ENCODE measurements around the gene ALG2. TPM values are rescaled to one million over a fixed set of nuclear protein-coding genes. Genes with fewer than 3 reads are reported as not detected.
"Not testable (repeated sequence)": the region's sequence is repeated elsewhere in the genome, so short reads cannot be mapped to it uniquely, and the experiment has no call there.

The ALG2 gene
- total RNA-seq, 1 experiment from 2014 or later: 43.0 TPM

DNA sequence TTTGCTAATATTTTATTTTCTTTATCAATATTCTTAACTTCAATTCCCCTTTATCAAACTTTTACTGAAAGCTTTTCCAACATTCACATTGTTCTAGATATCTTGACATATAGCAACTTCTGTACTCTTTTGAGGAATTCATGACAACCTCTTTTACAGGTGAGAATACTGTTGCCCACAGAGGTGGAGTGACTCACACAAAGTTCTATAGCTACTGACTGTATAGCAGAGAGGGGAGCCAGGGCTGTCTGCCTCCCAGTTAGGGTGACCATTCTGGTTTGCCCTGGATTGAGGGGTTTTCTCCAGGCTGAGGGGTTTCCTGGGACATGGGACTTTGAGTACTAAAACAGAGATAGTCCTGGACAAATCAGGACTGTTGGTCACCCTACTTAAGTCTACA is 16.6 kb upstream of the ALG2 start:
- DNase-seq (ENCODE audit: low spot score): no peak

DNA sequence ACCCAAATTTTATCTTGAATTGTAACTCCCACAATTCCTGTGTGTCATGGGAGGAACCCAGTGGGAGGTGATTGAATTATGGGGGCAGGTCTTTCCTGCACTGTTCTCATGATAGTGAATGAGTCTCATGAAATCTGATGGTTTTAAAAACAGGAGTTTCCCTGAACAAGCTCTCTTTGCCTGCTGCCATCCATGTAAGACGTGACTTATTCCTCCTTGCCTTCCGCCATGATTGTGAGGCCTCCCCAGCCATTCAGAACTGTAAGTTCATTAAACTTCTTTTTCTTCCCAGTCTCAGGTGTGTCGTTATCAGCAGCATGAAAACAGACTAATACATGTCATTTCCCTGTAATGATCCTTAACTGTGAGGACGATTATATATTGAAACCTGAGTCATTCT is 16.1 kb upstream of the ALG2 start:
- not testable (repeated sequence) for DNase-seq (ENCODE audit: low spot score)

DNA sequence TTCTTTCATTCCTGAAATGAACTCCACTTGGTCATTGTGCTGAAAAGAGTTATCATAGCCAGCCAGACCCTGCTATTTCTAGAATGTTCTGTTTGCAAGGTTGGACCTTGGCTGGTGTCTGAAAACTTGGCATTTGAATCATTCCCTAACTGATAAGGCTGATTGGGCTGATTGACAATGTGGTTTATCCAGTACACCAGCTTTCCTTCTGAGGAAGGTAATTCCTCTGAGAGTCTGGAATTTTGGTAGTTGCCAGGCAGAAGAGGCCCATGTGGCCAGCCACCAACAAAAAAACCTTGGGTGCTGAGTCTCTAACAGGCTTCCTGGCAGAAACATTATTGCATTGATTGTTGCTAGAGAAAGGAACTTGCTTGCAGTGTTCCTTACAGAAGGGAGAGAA is 15.6 kb upstream of the ALG2 start:
- DNase-seq (ENCODE audit: low spot score): no peak

DNA sequence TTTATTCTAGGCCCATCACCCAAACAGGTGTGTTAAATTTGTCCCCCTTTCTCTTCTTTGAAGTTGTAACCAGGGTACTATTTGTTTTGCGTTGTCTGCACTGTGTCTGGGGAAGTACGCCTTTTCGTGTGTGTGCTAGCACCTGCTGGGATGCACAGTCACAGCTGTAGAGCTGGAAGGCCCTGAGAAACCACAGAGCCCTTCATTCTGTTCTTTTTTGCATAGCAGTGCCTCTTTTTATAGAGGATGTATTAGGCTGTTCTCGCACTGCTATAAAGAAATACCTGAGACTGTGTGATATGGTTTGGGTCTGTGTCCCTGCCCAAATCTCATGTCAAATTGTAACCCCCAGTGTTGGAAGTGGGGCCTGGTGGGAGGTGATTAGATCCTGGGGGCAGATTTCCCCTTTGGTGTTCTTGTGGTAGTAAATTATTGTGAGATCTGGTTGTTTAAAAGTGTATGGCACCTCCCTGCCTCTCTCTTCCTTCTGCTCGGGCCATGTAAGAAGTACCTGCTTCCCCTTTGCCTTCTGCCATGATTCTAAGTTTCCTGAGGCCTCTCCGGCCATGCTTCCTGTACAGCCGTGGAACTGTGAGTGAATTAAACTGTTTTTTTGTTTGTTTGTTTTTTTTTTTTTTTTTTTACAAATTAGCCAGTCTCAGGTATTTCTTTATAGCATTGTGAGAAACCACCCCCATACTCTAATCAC is 14.3 kb upstream of the ALG2 start:
- no peak for DNase-seq (ENCODE audit: low spot score)

DNA sequence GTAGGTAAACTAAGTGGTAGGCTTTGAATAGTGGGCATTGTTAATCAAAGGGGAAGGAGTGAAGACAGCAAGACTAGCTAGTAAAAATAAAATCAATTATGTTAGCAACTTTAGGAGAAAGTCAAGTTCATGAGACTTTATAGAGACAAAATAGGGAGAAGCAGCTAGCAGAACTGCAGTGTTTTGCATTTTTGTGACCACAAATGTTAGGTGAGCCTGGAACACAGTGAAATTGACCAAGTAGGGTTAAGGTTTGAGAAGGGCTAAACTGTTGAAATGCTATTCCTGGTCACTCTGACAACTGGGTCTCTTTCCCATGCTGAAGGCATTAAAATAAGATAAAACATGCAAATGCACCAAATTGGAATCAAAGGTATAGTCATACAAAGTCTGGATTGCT is 13.3 kb upstream of the ALG2 start:
- no peak for DNase-seq (ENCODE audit: low spot score)

DNA sequence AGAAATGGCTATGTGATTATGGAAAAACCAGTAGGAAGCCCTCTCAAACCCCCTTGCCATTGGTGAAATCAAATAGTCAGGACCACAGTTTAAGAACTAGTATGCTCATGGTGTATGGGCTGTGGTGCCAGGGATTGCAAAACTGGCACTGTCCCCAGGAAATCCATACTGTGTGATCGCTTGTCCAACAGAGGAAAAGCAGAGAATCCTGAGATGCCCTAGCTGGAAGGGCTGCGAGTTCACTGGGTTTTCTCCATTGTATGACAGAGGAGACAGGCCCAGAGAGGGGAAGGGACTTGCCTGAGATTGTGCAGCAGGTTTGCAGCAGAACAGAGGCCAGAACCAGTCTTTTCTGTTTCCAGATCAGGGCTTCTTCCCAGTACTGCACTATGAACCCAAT is 12.9 kb upstream of the ALG2 start:
- no peak for DNase-seq (ENCODE audit: low spot score)

DNA sequence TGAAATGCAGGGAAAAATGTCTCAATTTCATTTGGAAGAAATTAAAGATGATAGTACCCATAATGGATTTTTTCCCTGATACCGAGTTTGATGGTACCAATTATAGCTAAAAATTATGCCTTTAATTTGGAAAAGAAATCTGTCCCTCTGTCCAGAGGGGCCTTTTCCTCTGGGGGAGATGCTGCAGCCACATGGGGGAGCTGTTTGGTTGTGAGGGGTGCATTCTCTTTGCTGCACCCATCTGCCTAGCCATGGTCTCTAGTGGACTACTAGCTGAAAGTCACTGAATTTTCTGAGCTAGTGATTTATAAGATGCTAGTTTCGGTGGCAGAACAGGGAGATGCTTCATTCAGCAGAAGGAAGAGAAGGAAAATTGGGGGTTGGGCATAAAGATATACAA is 10.0 kb upstream of the ALG2 start:
- peak; percentile 19 for DNase-seq (ENCODE audit: low spot score)

DNA sequence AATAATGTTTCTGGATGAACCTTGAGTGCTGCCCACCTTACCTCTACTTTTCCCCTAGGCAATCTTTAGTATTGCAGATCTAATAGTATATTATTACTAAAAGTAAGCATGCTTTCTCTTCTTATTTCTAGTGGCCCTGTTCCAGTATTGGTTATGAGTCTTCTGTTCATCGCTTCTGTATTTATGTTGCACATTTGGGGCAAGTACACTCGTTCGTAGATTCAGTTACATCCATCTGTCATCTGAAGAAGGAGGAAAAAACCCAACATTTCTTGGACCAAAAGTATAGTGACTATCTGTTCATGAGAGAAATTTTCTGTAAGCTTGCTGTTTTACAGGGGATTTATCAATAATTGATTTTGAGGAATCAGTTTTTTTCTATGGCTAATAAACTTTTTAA is 8.5 kb upstream of the ALG2 start:
- DNase-seq (ENCODE audit: low spot score): no peak

DNA sequence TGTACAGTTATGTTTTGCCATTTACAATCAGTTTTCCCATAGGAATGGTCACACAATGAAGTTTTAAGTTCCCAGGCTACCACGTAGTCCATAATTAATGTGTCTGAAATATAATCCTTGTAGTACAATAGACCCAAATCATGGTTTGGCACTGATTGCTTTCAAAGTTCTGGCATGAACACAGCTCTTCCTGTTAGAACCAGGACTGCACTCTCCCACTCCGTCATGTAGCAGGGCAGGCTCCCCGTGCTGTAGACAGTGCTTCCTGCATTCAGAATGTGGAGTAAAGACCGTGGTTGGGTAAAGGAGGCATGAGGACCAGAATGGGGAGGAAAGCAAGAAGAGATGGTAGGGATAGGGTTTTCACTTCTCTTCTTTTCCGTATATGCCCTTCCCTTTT is 4.3 kb upstream of the ALG2 start:
- DNase-seq (ENCODE audit: low spot score): no peak

DNA sequence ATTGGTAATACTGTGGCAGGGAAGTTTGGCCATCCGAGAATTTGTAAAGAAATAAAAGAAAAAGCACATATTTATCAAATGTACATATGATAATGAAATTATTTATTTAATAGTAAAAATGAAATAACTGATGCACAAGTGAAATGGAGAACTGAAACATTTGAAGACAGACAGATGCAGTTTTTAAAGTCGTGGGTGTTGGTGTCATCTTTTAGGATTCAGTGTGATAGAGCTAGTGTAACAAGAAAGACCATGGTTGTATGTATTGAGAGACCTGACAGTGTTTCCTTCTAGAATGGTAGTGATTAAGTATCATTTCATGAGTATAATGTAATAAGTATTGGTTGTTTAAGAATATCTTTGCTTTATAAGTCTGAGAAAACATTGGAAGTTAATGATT is 2.7 kb upstream of the ALG2 start:
- DNase-seq (ENCODE audit: low spot score): no peak

DNA sequence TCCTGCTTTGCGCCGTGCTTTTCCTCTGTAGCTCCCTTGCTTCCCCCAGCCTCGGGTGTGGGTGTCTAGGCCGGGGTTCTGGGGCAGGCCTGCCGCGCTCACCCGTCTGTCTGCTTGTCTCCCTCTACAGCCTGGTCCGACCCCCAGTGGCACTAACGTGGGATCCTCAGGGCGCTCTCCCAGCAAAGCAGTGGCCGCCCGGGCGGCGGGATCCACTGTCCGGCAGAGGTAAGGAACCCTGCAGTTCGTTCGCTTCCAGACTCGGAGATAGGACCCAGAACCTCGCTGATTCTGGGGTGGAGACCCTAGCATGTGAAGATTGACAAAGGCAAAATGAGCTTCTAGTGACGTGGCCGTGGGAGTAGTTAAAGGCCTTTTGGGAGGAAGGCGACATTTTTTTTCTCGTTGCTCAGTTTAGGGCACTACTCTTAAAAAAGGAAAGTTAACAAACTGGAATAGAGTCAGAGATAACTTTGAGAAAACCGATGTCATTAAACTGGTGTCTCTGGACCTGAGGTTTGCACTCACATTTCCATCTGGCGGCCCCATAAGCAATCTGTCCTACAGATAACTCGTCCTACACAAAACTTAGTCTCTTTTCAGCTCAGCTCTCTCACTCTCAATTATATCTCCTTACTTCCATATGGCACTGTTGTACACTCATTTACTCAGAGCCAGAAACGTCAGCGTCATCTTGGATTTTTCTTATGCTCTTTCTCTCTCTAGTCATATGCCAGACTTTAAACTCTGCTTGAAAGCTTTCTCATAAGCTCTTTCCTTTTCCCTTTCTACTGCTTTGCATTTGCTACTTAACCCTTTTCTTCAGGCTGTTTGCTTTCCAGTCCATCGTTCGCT is 901 bp upstream of the ALG2 start:
- DNase-seq (ENCODE audit: low spot score): no peak

DNA sequence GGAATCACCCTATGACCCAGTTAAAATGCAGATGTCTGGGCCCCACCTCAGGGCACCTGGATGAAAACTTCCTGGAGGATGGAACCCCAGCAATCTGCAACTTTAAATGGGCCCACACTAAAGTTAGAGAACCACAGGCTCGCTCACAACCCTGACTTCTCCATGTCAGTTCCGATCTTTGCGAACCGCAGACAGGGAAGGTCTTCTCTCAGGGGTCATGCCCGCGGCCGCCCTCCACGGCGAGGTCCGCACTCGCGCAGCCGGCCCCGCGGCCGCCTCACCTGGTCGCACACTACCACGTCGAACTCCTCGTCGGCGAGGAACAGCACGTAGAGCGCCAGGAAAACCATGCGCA is 499 bp downstream of the ALG2 start:
- peak; percentile 25 for DNase-seq (ENCODE audit: low spot score)

DNA sequence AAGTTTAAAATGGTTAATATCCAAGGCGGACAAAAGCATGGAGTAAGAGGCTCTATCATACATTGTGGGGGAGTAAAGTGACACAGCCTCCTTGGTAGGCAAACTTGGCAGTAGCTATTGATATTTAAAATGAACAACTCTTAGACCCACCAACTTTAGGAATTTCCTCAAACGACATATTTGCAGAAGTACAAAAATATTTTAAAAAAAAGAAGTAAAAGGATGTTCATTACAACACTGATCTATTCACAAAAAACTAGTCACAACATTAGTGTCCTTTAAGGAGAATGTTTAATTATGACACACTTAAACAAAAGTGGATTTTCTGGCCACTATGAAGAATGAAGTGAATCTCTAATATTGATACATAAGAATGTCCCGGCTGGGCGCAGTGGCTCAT is 1.7 kb downstream of the ALG2 start:
- no peak for DNase-seq (ENCODE audit: low spot score)

DNA sequence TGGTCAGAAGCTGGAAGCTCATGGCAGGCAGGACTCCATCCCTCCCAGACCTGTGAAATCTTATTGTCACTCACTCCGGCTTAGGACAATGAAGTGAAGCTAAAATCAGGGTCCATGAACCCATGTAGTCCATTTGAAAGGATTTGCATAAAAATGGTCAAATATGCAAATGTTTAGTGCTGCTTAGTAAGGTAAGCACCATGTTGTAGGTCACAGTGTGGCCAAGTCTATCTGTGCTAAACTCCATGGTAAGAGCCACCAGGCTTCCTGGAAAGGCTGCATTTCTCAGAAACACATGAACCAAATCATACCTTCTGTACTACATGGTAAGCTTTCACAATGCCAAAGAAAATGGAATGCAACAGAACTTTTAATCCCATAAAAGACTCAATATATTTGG is 5.7 kb downstream of the ALG2 start:
- no peak for DNase-seq (ENCODE audit: low spot score)

DNA sequence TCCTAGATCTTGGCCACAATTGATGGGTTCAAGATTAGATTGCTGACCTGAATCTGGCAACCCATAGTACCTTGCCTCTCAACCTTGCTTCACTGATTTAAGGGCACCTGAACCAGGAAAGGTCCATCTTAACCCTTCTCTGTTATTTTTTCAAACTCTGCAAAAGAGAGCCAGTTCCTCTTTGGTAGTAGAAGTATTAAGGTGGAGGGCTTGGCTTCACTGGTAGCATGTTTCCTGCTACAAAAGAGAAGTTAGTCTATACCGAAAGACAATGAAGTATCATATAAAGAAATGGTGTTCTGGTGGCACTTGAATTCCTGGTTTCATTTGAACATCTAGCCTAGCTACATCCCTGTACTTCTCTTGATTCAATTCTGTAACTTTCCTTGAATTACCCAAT is 8.5 kb downstream of the ALG2 start:
- DNase-seq (ENCODE audit: low spot score): no peak

DNA sequence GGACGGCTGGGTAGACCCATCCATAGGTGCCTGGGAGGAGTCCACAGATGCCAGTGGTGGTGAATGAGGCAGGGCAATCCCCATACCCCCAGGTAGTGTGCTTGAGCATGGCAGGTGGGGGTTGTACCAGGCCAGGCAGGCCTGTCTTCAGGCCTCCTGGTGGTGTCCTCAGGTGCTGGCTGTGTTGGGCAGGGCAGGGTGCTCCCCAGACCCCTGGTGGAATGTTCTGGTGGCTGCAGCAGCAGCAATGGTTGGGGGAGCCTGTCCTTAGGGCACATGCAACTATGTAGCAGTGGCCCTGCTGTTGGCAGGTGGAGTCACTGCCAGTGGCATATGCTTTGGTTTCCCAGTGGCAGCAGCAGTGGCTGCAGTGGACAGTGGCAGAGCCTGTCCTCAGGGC is 10.0 kb downstream of the ALG2 start:
- peak; percentile 11 for DNase-seq (ENCODE audit: low spot score)

DNA sequence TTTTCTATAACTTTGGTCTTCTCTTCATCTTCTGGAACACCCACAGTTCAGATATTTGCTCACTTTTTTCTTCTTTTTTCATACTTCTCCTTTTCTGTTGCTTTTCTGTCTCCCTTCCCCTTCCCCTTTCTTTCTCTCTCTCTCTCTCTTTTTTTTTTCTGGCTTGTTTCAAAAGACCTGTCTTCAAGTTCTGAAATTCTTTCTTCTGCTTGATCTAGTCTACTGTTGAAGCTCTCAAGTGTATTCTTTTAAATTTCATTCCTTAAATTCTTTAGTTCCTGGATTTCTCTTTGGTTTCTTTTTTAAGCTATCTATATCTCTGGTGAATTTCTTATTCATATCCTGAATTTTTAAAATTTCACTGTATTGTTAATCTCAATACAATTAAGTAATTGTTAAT is 11.2 kb downstream of the ALG2 start:
- no peak for DNase-seq (ENCODE audit: low spot score)

DNA sequence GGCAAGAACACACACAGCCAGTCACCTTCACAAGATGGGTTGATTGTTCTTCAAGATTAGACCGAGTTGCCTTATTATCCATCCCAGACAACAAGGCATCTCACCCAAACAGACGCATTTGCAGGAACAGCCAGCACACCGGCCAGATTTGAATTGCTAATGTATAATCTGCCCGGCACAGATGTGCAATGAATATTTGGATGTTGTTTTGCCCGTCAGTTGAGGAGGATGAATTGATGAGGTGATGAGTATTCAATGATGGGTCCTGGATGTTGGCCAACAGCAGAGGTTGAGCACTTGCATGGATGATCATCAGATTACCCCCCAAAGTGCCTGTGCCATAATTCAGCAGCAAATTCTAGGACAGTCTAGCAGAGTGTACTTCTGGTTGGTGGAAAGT is 20.1 kb downstream of the ALG2 start:
- no peak for DNase-seq (ENCODE audit: low spot score)

DNA sequence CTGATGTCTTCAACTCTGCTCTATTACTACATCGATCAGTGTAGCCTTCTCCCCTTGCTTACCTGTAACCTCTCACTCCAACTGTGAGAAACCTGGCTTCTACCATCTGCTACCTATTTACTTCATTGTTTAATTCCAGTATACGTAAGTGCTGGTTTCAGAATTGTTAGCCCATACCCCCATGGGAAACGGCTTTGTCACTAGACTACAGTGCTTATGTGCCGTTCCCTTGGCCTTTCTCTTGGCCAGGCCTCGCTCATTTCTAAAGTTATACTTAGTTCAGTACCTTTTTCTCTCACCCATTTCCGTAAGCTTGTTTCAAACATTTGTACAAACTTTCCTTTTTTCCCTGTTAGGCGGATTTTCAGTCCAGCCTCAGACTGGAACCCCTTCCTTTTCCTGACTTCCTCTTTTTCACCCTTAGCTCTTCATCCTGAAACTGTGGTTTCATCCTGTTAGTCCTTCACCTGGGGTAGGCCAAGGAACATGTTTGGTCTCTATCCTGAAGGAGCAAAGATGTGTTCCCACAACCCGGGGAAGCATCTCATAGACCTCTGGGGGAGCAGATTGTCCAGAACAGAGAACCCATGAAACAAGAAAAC is 21.7 kb downstream of the ALG2 start:
- no peak for DNase-seq (ENCODE audit: low spot score)

DNA sequence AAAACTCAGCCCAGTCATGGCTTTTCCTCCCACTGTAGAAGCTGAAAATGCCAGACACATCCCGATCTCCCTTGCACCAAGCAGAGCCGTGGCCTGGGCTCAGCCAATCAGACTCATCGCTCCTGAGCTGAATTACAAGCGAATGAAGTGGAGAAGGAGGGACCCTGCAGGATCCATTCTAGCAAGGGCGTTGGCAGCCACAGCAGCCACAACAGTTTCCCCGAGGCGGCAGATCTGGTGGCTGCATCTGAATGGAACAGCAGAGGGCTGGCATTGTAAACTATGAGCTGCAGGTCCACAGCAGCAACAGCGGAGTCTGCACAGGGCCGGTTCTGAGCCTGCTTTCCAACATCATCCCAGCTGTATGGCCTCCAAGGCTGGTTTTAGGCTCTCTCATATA is 23.8 kb downstream of the ALG2 start:
- no peak for DNase-seq (ENCODE audit: low spot score)

DNA sequence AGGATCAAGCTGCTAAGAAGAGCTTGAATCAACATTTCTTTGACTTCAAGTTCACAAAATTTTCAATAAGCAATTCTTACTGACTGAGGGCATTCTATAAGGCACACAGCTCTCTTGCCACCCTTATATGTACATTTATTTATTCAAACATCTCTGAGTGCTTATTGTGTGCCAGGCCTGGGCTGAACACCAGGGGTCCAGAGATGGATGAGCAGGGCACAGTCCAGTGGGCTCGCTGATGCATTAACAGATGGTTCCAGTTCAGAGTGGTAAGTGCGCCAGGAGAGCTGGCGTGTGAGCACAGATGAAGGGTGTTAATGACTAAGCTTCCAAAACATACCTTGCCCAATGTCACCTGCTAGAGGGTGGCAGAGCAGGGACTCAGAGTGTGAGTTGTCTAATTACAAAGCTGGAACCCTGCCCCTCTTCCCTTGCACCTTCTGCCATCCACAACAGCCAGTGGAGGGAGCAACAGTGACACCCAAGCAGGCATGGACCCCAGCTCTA is 24.6 kb downstream of the ALG2 start:
- no peak for DNase-seq (ENCODE audit: low spot score)

DNA sequence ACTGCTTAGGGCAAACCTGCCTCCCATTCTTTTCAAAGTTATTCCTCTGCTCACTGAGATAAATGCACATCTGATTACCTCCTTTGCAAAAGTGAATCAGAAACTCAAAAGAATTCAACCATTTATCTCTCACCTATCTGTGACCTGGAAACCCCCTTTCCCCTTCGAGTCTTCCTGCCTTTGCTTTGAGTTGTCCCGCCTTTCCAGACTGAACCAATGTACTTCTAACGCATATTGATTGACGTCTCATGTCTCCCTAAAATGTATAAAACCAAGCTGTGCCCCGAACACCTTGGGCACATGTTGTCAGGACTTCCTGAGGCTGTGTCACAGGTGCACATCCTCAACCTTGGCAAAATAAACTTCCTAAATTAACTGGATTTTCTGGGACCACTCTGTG is 25.3 kb downstream of the ALG2 start:
- DNase-seq (ENCODE audit: low spot score): not testable (repeated sequence)

DNA sequence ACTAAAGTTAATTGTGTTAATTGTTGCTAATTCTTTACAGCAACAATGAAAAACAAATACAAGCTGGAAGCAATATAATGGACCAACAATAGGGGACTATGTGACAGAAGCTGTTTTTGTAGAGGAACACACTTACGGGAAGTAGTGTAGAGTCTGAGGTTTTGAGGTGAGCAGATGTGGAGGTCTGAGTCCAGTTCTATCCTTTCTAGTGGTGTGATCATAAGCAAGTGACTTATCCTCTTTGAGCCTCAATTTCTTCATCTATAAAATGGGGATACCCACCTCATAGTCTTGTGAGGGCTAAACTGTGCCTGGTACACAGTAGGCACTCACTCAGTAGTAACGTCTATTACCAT is 28.3 kb downstream of the ALG2 start:
- DNase-seq (ENCODE audit: low spot score): no peak

All from HT-29 (cell line).